ENCODE measurements around the gene WWOX. TPM values are rescaled to one million over a fixed set of nuclear protein-coding genes. Genes with fewer than 3 reads are reported as not detected.

WWOX gene
- total RNA-seq, 1 donor from 2014 or later, result 16.7 TPM

DNA sequence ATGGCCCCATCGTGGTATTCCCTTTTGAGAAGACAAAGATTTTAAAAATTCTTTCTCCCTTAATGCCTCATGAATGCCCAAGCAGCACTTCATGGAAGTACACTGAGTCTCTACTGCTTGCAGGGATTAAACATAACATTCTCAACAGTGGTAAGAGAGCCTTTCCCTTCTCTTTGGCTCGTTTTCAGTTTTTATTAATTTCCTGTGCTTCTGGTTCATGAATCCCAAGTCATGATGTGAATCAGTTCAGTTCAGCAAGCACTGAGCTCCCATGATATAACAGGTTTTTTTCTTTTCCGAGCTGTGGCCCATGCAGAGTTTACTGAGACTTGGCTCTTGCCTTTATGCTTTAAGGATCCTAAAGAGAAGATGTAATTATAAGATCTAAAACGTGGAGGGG, 175.3 kb downstream of the WWOX start:
- H3K4me3 ChIP-seq (ENCODE audit: low read length in 3 of 3), result no peak overlapping the region
- H3K4me1 ChIP-seq (ENCODE audit: control insufficient read depth in 3 of 3, insufficient read depth in 3 of 3, low read length in 3 of 3), result no peaks in the 10 kb centered on the region
- H3K27ac ChIP-seq (ENCODE audit: low read depth, low read length), result no peak overlapping the region
- H3K9ac ChIP-seq (ENCODE audit: low read depth in 1 of 3, low read length in 3 of 3), result no peak overlapping the region
- H3K27me3 ChIP-seq (ENCODE audit: control insufficient read depth in 3 of 3, insufficient read depth in 3 of 3, low read length in 3 of 3), result no peaks in the 10 kb centered on the region
- no peaks in the 10 kb centered on the region for H3K9me3 ChIP-seq (ENCODE audit: control insufficient read depth in 3 of 3, low read length in 3 of 3)
- H3K36me3 ChIP-seq (ENCODE audit: control insufficient read depth in 3 of 3, insufficient read depth in 3 of 3, low read length in 3 of 3), result no peaks in the 10 kb centered on the region

DNA sequence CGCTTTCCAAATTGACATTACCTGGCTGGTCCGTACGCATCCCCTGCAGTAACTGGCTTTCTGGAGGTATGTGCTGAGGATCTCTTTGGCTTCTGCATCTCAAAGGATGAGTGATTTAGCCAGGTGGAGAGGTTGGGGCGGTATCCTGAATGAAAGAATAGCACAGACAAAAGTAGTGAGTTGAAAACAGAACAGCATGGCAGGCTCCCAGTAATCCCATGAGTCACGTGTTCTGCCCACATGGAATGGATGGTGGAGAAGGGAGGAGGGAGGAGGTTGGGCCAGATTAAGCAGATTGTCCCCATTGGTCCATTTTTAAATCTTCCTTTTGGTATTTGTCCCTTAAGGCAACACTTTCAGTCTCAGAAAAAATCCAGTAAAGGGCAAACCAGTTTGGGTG, 176.0 kb downstream of the WWOX start:
- no peaks in the 10 kb centered on the region for H3K27me3 ChIP-seq (ENCODE audit: control insufficient read depth in 3 of 3, insufficient read depth in 3 of 3, low read length in 3 of 3)
- H3K4me3 ChIP-seq (ENCODE audit: low read length in 3 of 3), result no peak overlapping the region

DNA sequence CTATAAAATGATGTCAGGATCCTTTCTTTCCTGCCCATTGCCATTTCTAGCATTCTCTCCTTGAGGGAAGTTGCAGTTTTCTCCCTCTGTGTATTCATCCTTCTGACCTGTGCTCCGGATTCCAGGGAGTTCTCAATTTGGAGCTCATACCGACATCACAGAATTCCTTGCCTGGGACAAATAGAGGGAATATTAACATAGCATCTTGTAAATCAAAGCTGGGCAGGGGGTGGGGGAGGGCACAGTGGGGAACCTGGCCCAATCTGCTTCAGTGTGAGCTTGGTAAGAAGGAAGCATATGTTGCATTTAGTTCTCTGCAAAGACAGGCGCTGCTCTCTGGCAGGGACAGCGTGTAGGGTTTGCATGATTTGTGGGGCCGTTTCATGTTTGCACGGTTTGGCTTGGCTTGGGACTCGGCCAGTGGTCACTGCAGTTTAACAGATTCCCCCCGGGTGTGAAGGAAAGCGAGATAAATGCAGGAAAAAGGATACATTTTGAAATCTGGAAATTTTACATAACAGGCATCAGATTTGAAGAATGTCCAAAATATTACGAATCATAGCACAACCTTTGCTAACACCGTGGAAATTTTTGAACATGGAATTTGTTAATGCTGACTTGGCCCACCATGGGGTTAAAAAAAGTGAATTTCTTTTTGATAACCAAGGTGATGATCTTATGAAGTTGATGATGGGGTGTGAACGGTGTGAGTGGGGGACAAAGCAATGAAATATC, 178.0 kb downstream of the WWOX start:
- no peak overlapping the region for H3K27ac ChIP-seq (ENCODE audit: low read depth, low read length)
- H3K4me1 ChIP-seq (ENCODE audit: control insufficient read depth in 3 of 3, insufficient read depth in 3 of 3, low read length in 3 of 3), result no peaks in the 10 kb centered on the region
- H3K36me3 ChIP-seq (ENCODE audit: control insufficient read depth in 3 of 3, insufficient read depth in 3 of 3, low read length in 3 of 3), result no peaks in the 10 kb centered on the region
- no peaks in the 10 kb centered on the region for H3K9me3 ChIP-seq (ENCODE audit: control insufficient read depth in 3 of 3, low read length in 3 of 3)
- no peak overlapping the region for H3K4me3 ChIP-seq (ENCODE audit: low read length in 3 of 3)
- H3K27me3 ChIP-seq (ENCODE audit: control insufficient read depth in 3 of 3, insufficient read depth in 3 of 3, low read length in 3 of 3), result no peaks in the 10 kb centered on the region
- H3K9ac ChIP-seq (ENCODE audit: low read depth in 1 of 3, low read length in 3 of 3), result no peak overlapping the region

More for the DNA sequence above, 176.0 kb downstream of the WWOX start:
- H3K36me3 ChIP-seq (ENCODE audit: control insufficient read depth in 3 of 3, insufficient read depth in 3 of 3, low read length in 3 of 3), result no peaks in the 10 kb centered on the region
- no peaks in the 10 kb centered on the region for H3K9me3 ChIP-seq (ENCODE audit: control insufficient read depth in 3 of 3, low read length in 3 of 3)
- H3K9ac ChIP-seq (ENCODE audit: low read depth in 1 of 3, low read length in 3 of 3), result no peak overlapping the region
- H3K4me1 ChIP-seq (ENCODE audit: control insufficient read depth in 3 of 3, insufficient read depth in 3 of 3, low read length in 3 of 3), result no peaks in the 10 kb centered on the region
- H3K27ac ChIP-seq (ENCODE audit: low read depth, low read length), result no peak overlapping the region

DNA sequence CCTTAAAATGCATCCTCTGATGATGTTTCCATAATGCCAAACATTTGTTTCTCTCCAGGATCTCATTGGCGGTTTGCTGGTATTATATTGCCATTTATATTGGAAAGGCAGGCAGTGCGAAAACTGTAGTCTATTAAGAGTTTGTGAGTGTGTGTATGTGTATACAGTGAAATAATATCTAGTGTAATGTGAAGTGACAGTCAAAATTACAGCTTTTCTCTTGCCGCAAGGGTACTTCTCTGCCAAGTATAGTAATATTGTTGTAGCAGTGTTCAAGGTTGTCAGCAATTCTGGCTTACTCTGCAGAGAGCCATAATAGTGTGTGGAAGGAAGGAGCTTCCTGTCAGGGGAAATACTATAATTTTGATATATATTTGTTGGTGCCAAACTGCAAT, 178.6 kb downstream of the WWOX start:
- H3K27me3 ChIP-seq (ENCODE audit: control insufficient read depth in 3 of 3, insufficient read depth in 3 of 3, low read length in 3 of 3), result no peaks in the 10 kb centered on the region
- no peak overlapping the region for H3K9ac ChIP-seq (ENCODE audit: low read depth in 1 of 3, low read length in 3 of 3)
- H3K36me3 ChIP-seq (ENCODE audit: control insufficient read depth in 3 of 3, insufficient read depth in 3 of 3, low read length in 3 of 3), result no peaks in the 10 kb centered on the region
- H3K27ac ChIP-seq (ENCODE audit: low read depth, low read length), result no peak overlapping the region
- H3K4me1 ChIP-seq (ENCODE audit: control insufficient read depth in 3 of 3, insufficient read depth in 3 of 3, low read length in 3 of 3), result no peaks in the 10 kb centered on the region
- no peaks in the 10 kb centered on the region for H3K9me3 ChIP-seq (ENCODE audit: control insufficient read depth in 3 of 3, low read length in 3 of 3)
- no peak overlapping the region for H3K4me3 ChIP-seq (ENCODE audit: low read length in 3 of 3)

DNA sequence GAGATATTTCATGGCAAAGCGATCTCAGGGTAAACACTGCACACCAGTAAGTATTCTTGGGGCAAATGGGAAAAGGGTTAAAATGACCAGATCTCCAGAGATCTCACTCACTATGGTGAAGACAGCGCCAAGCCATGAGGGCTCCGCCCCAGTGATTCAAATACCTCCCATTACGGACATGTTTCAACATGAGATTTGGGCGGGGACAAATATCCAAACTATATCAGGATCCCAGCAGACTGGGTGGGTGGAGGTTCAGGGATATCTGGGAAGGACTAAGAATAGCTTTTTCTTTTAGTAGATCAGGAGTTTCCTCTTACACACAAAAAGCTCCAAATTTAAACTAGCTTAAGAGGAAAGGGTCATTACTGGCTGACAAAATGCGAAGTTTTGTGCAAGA, 181.7 kb downstream of the WWOX start:
- H3K9me3 ChIP-seq (ENCODE audit: control insufficient read depth in 3 of 3, low read length in 3 of 3), result no peaks in the 10 kb centered on the region
- no peaks in the 10 kb centered on the region for H3K36me3 ChIP-seq (ENCODE audit: control insufficient read depth in 3 of 3, insufficient read depth in 3 of 3, low read length in 3 of 3)
- no peak overlapping the region for H3K27ac ChIP-seq (ENCODE audit: low read depth, low read length)
- no peak overlapping the region for H3K4me3 ChIP-seq (ENCODE audit: low read length in 3 of 3)
- H3K9ac ChIP-seq (ENCODE audit: low read depth in 1 of 3, low read length in 3 of 3), result no peak overlapping the region
- no peaks in the 10 kb centered on the region for H3K4me1 ChIP-seq (ENCODE audit: control insufficient read depth in 3 of 3, insufficient read depth in 3 of 3, low read length in 3 of 3)
- H3K27me3 ChIP-seq (ENCODE audit: control insufficient read depth in 3 of 3, insufficient read depth in 3 of 3, low read length in 3 of 3), result no peaks in the 10 kb centered on the region

DNA sequence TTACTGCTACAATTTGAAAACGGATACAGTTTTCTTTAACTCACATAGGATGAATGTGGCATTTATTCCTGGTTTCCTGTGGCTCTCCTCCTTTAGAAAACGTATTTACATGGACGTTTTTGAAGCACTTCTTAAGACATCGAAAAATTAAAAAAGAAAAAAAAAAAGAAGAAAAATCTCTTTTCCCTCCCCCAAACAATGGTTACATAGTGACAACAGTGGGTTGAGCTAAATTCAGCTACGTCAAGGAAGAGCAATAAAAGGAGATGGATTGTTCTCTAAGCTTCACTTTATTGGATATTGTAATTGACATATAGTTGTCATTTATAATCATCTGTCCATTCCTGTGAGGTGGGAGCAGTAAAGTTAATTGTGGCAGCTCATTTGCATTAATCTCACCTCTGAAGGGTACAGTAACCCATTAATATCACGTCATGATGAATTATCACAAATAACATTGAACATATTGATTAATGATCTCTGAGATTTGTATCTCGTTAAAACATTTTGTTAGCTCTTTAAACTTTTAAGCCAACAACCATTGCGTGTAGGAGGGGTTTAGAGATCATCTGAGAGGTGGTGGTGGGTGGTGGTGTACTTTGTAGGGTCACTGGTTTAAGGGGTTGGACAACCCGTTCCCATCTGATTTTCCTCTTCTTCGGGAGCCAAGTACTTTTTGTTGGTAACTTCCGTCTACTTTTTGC, 184.2 kb downstream of the WWOX start:
- Histone ChIP-seq H3K27me3 (ENCODE audit: control insufficient read depth in 3 of 3, insufficient read depth in 3 of 3, low read length in 3 of 3) (no peaks in the 10 kb centered on the region), H3K4me3 (ENCODE audit: low read length in 3 of 3) (no peak overlapping the region), H3K4me1 (ENCODE audit: control insufficient read depth in 3 of 3, insufficient read depth in 3 of 3, low read length in 3 of 3) (no peaks in the 10 kb centered on the region), H3K36me3 (ENCODE audit: control insufficient read depth in 3 of 3, insufficient read depth in 3 of 3, low read length in 3 of 3) (no peaks in the 10 kb centered on the region), H3K27ac (ENCODE audit: low read depth, low read length) (no peak overlapping the region), H3K9me3 (ENCODE audit: control insufficient read depth in 3 of 3, low read length in 3 of 3) (no peaks in the 10 kb centered on the region), H3K9ac (ENCODE audit: low read depth in 1 of 3, low read length in 3 of 3) (no peak overlapping the region)

DNA sequence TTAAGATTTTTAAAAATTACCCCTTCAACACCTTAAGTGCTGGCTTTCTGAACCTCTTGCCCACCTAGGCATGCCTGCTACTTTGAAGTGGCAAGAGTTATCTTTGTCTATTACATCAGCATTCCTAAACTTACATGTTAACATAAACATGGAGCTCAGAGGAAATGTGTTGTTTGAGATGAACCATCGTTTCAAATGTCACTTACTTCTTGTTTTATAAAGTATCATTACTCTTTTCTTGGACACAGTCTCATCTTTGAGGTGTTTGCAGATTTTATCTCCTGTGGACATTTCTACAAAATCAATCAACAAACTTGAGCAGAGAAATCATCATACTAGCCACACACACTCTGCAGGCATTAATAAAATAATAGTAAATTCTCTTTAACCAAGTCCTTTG, 184.9 kb downstream of the WWOX start:
- Histone ChIP-seq H3K27ac (ENCODE audit: low read depth, low read length) (no peak overlapping the region), H3K36me3 (ENCODE audit: control insufficient read depth in 3 of 3, insufficient read depth in 3 of 3, low read length in 3 of 3) (no peaks in the 10 kb centered on the region), H3K9ac (ENCODE audit: low read depth in 1 of 3, low read length in 3 of 3) (no peak overlapping the region), H3K27me3 (ENCODE audit: control insufficient read depth in 3 of 3, insufficient read depth in 3 of 3, low read length in 3 of 3) (no peaks in the 10 kb centered on the region), H3K4me3 (ENCODE audit: low read length in 3 of 3) (no peak overlapping the region), H3K4me1 (ENCODE audit: control insufficient read depth in 3 of 3, insufficient read depth in 3 of 3, low read length in 3 of 3) (no peaks in the 10 kb centered on the region), H3K9me3 (ENCODE audit: control insufficient read depth in 3 of 3, low read length in 3 of 3) (no peaks in the 10 kb centered on the region)

DNA sequence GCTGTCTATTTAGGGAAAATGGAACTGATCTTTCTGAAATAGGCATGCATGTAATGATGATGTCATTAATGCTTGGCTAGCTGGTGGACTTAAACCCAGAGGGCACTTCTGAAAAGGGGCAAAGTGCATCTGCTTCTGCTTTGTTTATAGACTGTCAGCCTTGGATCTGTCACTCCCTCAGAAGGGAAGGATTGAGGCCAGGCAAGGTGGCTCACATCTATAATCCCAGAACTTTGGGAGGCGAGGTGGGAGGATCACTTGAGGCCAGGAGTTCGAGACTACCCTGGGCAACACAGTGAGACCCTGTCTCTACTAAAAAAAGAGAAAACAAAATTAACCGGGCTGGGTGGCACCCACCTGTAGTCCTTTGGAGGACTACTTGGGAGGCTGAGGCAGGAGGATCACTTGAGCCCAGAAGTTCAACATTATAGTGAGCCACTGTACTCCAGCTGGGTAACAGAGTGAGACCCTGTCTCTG, 185.5 kb downstream of the WWOX start:
- no peaks in the 10 kb centered on the region for H3K36me3 ChIP-seq (ENCODE audit: control insufficient read depth in 3 of 3, insufficient read depth in 3 of 3, low read length in 3 of 3)
- no peak overlapping the region for H3K4me3 ChIP-seq (ENCODE audit: low read length in 3 of 3)
- no peaks in the 10 kb centered on the region for H3K4me1 ChIP-seq (ENCODE audit: control insufficient read depth in 3 of 3, insufficient read depth in 3 of 3, low read length in 3 of 3)
- no peak overlapping the region for H3K9ac ChIP-seq (ENCODE audit: low read depth in 1 of 3, low read length in 3 of 3)
- no peak overlapping the region for H3K27ac ChIP-seq (ENCODE audit: low read depth, low read length)
- H3K27me3 ChIP-seq (ENCODE audit: control insufficient read depth in 3 of 3, insufficient read depth in 3 of 3, low read length in 3 of 3), result no peaks in the 10 kb centered on the region
- H3K9me3 ChIP-seq (ENCODE audit: control insufficient read depth in 3 of 3, low read length in 3 of 3), result no peaks in the 10 kb centered on the region

DNA sequence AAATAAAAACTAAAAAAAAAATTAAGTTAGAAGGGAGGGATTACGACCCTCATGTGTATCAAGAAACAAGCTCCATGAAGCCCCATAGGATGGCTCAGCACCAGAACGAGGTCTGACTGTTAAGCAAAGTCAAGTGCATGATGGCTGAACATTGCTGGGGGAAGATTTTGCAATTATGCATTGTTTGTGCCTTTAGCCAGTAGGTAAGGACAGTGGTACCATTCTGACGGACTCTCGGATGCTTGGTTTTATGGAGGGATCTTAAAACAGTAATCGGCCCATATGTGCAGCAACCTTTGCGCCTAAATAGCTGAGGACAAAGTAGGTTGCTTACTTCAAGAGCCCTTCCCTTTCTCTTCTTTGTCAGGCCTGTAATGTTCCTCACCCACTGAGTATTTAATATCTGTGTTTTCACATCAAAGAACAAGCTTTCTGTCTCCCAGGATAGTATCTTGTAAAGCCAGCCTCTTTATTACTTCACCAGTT, 186.0 kb downstream of the WWOX start:
- Histone ChIP-seq H3K9me3 (ENCODE audit: control insufficient read depth in 3 of 3, low read length in 3 of 3) (no peaks in the 10 kb centered on the region), H3K27me3 (ENCODE audit: control insufficient read depth in 3 of 3, insufficient read depth in 3 of 3, low read length in 3 of 3) (no peaks in the 10 kb centered on the region), H3K27ac (ENCODE audit: low read depth, low read length) (no peak overlapping the region), H3K4me3 (ENCODE audit: low read length in 3 of 3) (no peak overlapping the region), H3K9ac (ENCODE audit: low read depth in 1 of 3, low read length in 3 of 3) (no peak overlapping the region), H3K4me1 (ENCODE audit: control insufficient read depth in 3 of 3, insufficient read depth in 3 of 3, low read length in 3 of 3) (no peaks in the 10 kb centered on the region), H3K36me3 (ENCODE audit: control insufficient read depth in 3 of 3, insufficient read depth in 3 of 3, low read length in 3 of 3) (no peaks in the 10 kb centered on the region)

DNA sequence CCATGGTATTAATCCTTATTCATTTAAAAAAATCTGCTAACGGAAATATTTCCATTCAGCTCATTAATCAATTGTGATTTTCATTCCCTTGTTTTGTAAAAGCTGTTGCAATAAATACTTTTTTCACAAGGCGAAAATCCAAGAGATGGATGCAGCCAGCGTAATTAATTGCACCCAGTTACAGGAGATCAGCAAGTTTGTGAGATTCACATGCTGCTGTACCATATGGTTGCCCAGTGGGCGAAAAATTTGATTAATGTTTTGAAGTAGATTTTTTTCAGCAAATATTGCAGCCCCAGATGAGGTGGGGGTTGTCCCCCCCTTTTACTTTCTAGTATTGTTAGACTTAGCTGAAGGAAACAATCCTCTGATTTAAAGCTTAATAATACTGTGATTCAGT, 186.6 kb downstream of the WWOX start:
- Histone ChIP-seq H3K27ac (ENCODE audit: low read depth, low read length) (no peak overlapping the region), H3K27me3 (ENCODE audit: control insufficient read depth in 3 of 3, insufficient read depth in 3 of 3, low read length in 3 of 3) (no peaks in the 10 kb centered on the region), H3K4me1 (ENCODE audit: control insufficient read depth in 3 of 3, insufficient read depth in 3 of 3, low read length in 3 of 3) (no peaks in the 10 kb centered on the region), H3K9ac (ENCODE audit: low read depth in 1 of 3, low read length in 3 of 3) (no peak overlapping the region), H3K9me3 (ENCODE audit: control insufficient read depth in 3 of 3, low read length in 3 of 3) (no peaks in the 10 kb centered on the region), H3K36me3 (ENCODE audit: control insufficient read depth in 3 of 3, insufficient read depth in 3 of 3, low read length in 3 of 3) (no peaks in the 10 kb centered on the region), H3K4me3 (ENCODE audit: low read length in 3 of 3) (no peak overlapping the region)
